ENCODE data around the gene MDK. TPM values are rescaled to one million over a fixed set of nuclear protein-coding genes. Genes with fewer than 3 reads are reported as not detected.

MDK gene
- total and polyA plus RNA-seq, 5 donors from 2014 or later = 6.1 TPM; not detected in 4

GRCh38 chr11:46348566-46349401 lies 32.7 kb upstream of the MDK start:
- peak overlapping the region; percentile 88 to 97 (median 92) for H3K27ac Mint-ChIP-seq
- Histone ChIP-seq H3K27me3 (ENCODE audit: control insufficient read depth, insufficient read depth, low read length) (no peaks in the 10 kb centered on the region), H3K9me3 (ENCODE audit: control insufficient read depth in 2 of 2, low read length in 2 of 2) (no peaks in the 10 kb centered on the region), H3K36me3 (ENCODE audit: control insufficient read depth, insufficient read depth, low read length) (peaks cover 9% of the 10 kb centered on the region), H3K4me1 (ENCODE audit: control insufficient read depth, insufficient read depth, low read length, poor library complexity, severe bottlenecking) (peaks cover 82% of the 10 kb centered on the region), H3K27ac (ENCODE audit: insufficient read depth, low read length, poor library complexity, severe bottlenecking) (peak overlapping the region; percentile 73), H3K4me3 (ENCODE audit: low read depth, low read length) (peak overlapping the region; percentile 92)
- peaks cover 13% of the 10 kb centered on the region for H3K36me3 Mint-ChIP-seq
- ATAC-seq (ENCODE audit: low read depth in 2 of 2) = peak; percentile 25 to 32
- peak; percentile 34 to 87 (median 53) for DNase-seq
- peaks cover 17% of the 10 kb centered on the region for H3K27me3 Mint-ChIP-seq
- H3K9me3 Mint-ChIP-seq = peaks cover 0 to 2% (median 0%) of the 10 kb centered on the region in 7 donors
- H3K4me1 Mint-ChIP-seq = peaks cover 7 to 83% (median 52%) of the 10 kb centered on the region in 4 donors
- peak overlapping the region; percentile 92 to 99 (median 96) for H3K4me3 Mint-ChIP-seq

- no peaks in the 10 kb centered on the region for H3K27me3 ChIP-seq (ENCODE audit: control insufficient read depth, insufficient read depth, low read length)
- Mint-ChIP-seq H3K4me1 (peaks cover 7 to 80% (median 44%) of the 10 kb centered on the region in 4 donors), H3K27me3 (peaks cover 17% of the 10 kb centered on the region), H3K36me3 (peaks cover 18% of the 10 kb centered on the region), H3K27ac (peak overlapping the region; percentile 81 to 97 (median 88)), H3K4me3 (peak overlapping the region in 3 of 4 donors; percentile 80 to 95 (median 87)), H3K9me3 (no peaks in the 10 kb centered on the region)
- peak overlapping the region; percentile 61 for H3K27ac ChIP-seq (ENCODE audit: insufficient read depth, low read length, poor library complexity, severe bottlenecking)
- ATAC-seq (ENCODE audit: low read depth in 2 of 2) (no peak), DNase-seq (no peak)
- H3K9me3 ChIP-seq (ENCODE audit: control insufficient read depth in 2 of 2, low read length in 2 of 2) = no peaks in the 10 kb centered on the region
- peaks cover 86% of the 10 kb centered on the region for H3K4me1 ChIP-seq (ENCODE audit: control insufficient read depth, insufficient read depth, low read length, poor library complexity, severe bottlenecking)
- peaks cover 15% of the 10 kb centered on the region for H3K36me3 ChIP-seq (ENCODE audit: control insufficient read depth, insufficient read depth, low read length)
- H3K4me3 ChIP-seq (ENCODE audit: low read depth, low read length) = no peak overlapping the region
Observed at GRCh38 chr11:46350695-46351094, 30.8 kb upstream of the MDK start.

- Mint-ChIP-seq H3K27ac (peak overlapping the region; percentile 81 to 97 (median 87)), H3K4me1 (peaks cover 7 to 79% (median 45%) of the 10 kb centered on the region in 4 donors), H3K27me3 (peaks cover 17% of the 10 kb centered on the region), H3K9me3 (no peaks in the 10 kb centered on the region), H3K36me3 (peaks cover 18% of the 10 kb centered on the region), H3K4me3 (peak overlapping the region; percentile 80 to 95 (median 89))
- no peaks in the 10 kb centered on the region for H3K9me3 ChIP-seq (ENCODE audit: control insufficient read depth in 2 of 2, low read length in 2 of 2)
- H3K27me3 ChIP-seq (ENCODE audit: control insufficient read depth, insufficient read depth, low read length) = no peaks in the 10 kb centered on the region
- peak overlapping the region; percentile 75 for H3K27ac ChIP-seq (ENCODE audit: insufficient read depth, low read length, poor library complexity, severe bottlenecking)
- DNase-seq = no peak
- H3K4me1 ChIP-seq (ENCODE audit: control insufficient read depth, insufficient read depth, low read length, poor library complexity, severe bottlenecking) = peaks cover 85% of the 10 kb centered on the region
- peaks cover 15% of the 10 kb centered on the region for H3K36me3 ChIP-seq (ENCODE audit: control insufficient read depth, insufficient read depth, low read length)
- no peak for ATAC-seq (ENCODE audit: low read depth in 2 of 2)
- H3K4me3 ChIP-seq (ENCODE audit: low read depth, low read length) = peak overlapping the region; percentile 65
Observed at GRCh38 chr11:46351148-46351547, 30.3 kb upstream of the MDK start.

GRCh38 chr11:46351606-46352005 lies 29.9 kb upstream of the MDK start:
- peaks cover 17% of the 10 kb centered on the region for H3K36me3 ChIP-seq (ENCODE audit: control insufficient read depth, insufficient read depth, low read length)
- Mint-ChIP-seq H3K4me1 (peaks cover 11 to 79% (median 46%) of the 10 kb centered on the region in 4 donors), H3K27ac (peak overlapping the region; percentile 81 to 97 (median 87)), H3K36me3 (peaks cover 22% of the 10 kb centered on the region), H3K9me3 (no peaks in the 10 kb centered on the region), H3K4me3 (peak overlapping the region; percentile 80 to 95 (median 89)), H3K27me3 (peaks cover 15% of the 10 kb centered on the region)
- H3K9me3 ChIP-seq (ENCODE audit: control insufficient read depth in 2 of 2, low read length in 2 of 2) = no peaks in the 10 kb centered on the region
- no peaks in the 10 kb centered on the region for H3K27me3 ChIP-seq (ENCODE audit: control insufficient read depth, insufficient read depth, low read length)
- H3K27ac ChIP-seq (ENCODE audit: insufficient read depth, low read length, poor library complexity, severe bottlenecking) = peak overlapping the region; percentile 75
- H3K4me1 ChIP-seq (ENCODE audit: control insufficient read depth, insufficient read depth, low read length, poor library complexity, severe bottlenecking) = peaks cover 84% of the 10 kb centered on the region
- ATAC-seq (ENCODE audit: low read depth in 2 of 2) (no peak), DNase-seq (no peak)
- peak overlapping the region; percentile 65 for H3K4me3 ChIP-seq (ENCODE audit: low read depth, low read length)

- H3K27ac ChIP-seq (ENCODE audit: insufficient read depth, low read length, poor library complexity, severe bottlenecking) = peak overlapping the region; percentile 75
- no peaks in the 10 kb centered on the region for H3K27me3 ChIP-seq (ENCODE audit: control insufficient read depth, insufficient read depth, low read length)
- peaks cover 15 to 81% (median 47%) of the 10 kb centered on the region in 4 donors for H3K4me1 Mint-ChIP-seq
- peaks cover 21% of the 10 kb centered on the region for H3K36me3 ChIP-seq (ENCODE audit: control insufficient read depth, insufficient read depth, low read length)
- no peaks in the 10 kb centered on the region for H3K9me3 Mint-ChIP-seq
- H3K27ac Mint-ChIP-seq = peak overlapping the region; percentile 87 to 97 (median 95)
- H3K4me1 ChIP-seq (ENCODE audit: control insufficient read depth, insufficient read depth, low read length, poor library complexity, severe bottlenecking) = peaks cover 86% of the 10 kb centered on the region
- ATAC-seq (ENCODE audit: low read depth in 2 of 2) (peak; percentile 52 to 60), DNase-seq (peak; percentile 71 to 86 (median 73))
- peak overlapping the region; percentile 65 for H3K4me3 ChIP-seq (ENCODE audit: low read depth, low read length)
- no peaks in the 10 kb centered on the region for H3K9me3 ChIP-seq (ENCODE audit: control insufficient read depth in 2 of 2, low read length in 2 of 2)
- peaks cover 22% of the 10 kb centered on the region for H3K36me3 Mint-ChIP-seq
- peaks cover 11% of the 10 kb centered on the region for H3K27me3 Mint-ChIP-seq
- H3K4me3 Mint-ChIP-seq = peak overlapping the region; percentile 80 to 95 (median 89)
Observed at GRCh38 chr11:46352063-46352841, 29.2 kb upstream of the MDK start.

- H3K4me3 ChIP-seq (ENCODE audit: low read depth, low read length) = peak overlapping the region; percentile 53
- no peak for DNase-seq
- H3K36me3 Mint-ChIP-seq = peaks cover 22% of the 10 kb centered on the region
Observed at GRCh38 chr11:46353698-46354097, 27.8 kb upstream of the MDK start.

GRCh38 chr11:46356924-46357482 lies 24.5 kb upstream of the MDK start:
- Mint-ChIP-seq H3K4me1 (peaks cover 25 to 82% (median 48%) of the 10 kb centered on the region in 4 donors), H3K27ac (peak overlapping the region; percentile 46 to 75 (median 70)), H3K27me3 (no peaks in the 10 kb centered on the region), H3K9me3 (no peaks in the 10 kb centered on the region), H3K36me3 (peaks cover 13% of the 10 kb centered on the region), H3K4me3 (peak overlapping the region in 2 of 4 donors; percentile 1 to 85)
- Histone ChIP-seq H3K9me3 (ENCODE audit: control insufficient read depth in 2 of 2, low read length in 2 of 2) (no peaks in the 10 kb centered on the region), H3K4me1 (ENCODE audit: control insufficient read depth, insufficient read depth, low read length, poor library complexity, severe bottlenecking) (peaks cover 75% of the 10 kb centered on the region), H3K36me3 (ENCODE audit: control insufficient read depth, insufficient read depth, low read length) (peaks cover 13% of the 10 kb centered on the region), H3K27ac (ENCODE audit: insufficient read depth, low read length, poor library complexity, severe bottlenecking) (peak overlapping the region; percentile 23), H3K4me3 (ENCODE audit: low read depth, low read length) (no peak overlapping the region), H3K27me3 (ENCODE audit: control insufficient read depth, insufficient read depth, low read length) (no peaks in the 10 kb centered on the region)
- ATAC-seq (ENCODE audit: low read depth in 2 of 2) = no peak
- DNase-seq = no peak

More at GRCh38 chr11:46353698-46354097, 27.8 kb upstream of the MDK start:
- H3K27ac ChIP-seq (ENCODE audit: insufficient read depth, low read length, poor library complexity, severe bottlenecking) = peak overlapping the region; percentile 75
- Mint-ChIP-seq H3K4me1 (peaks cover 19 to 94% (median 53%) of the 10 kb centered on the region in 4 donors), H3K27ac (peak overlapping the region; percentile 87 to 97 (median 95)), H3K4me3 (peak overlapping the region; percentile 80 to 93 (median 89)), H3K27me3 (peaks cover 4% of the 10 kb centered on the region), H3K9me3 (no peaks in the 10 kb centered on the region)
- no peak for ATAC-seq (ENCODE audit: low read depth in 2 of 2)
- no peaks in the 10 kb centered on the region for H3K27me3 ChIP-seq (ENCODE audit: control insufficient read depth, insufficient read depth, low read length)
- peaks cover 21% of the 10 kb centered on the region for H3K36me3 ChIP-seq (ENCODE audit: control insufficient read depth, insufficient read depth, low read length)
- no peaks in the 10 kb centered on the region for H3K9me3 ChIP-seq (ENCODE audit: control insufficient read depth in 2 of 2, low read length in 2 of 2)
- H3K4me1 ChIP-seq (ENCODE audit: control insufficient read depth, insufficient read depth, low read length, poor library complexity, severe bottlenecking) = peaks cover 92% of the 10 kb centered on the region

Measured in CD4-positive, CD25-positive, alpha-beta regulatory T cell (primary cell).